Stimulated activated CD8-positive, alpha-beta memory T cell treated with anti-CD3 and anti-CD28 coated beads, Interleukin-15, amount 100 ng/mL, for 24 hours (primary cell): ENCODE data around the gene HIP1.
"Not testable (repeated sequence)": the region's sequence is repeated elsewhere in the genome, so short reads cannot be mapped to it uniquely, and the experiment has no call there.

Experiments
- DNase-seq: peaks from one replicate; pipeline ENCODE4 v3.0.0-alpha.2; 2020; ENCODE audit warnings: low read depth

Gene HIP1

GRCh38 chr7:75492020-75492419, 246.7 kb downstream of the HIP1 start, which contains the start of gene SPDYE5:
Gene SPDYE5, plus strand, starts transcription at chr7:75492320. Its CDS starts 1,728 bp downstream, at chr7:75494048.
- DNase-seq, result not testable (repeated sequence)

- peak; percentile 62 for DNase-seq
These were observed 252.6 kb downstream of the HIP1 start, which contains the start of gene POM121C for GRCh38 chr7:75485979-75486643. Gene POM121C, minus strand, starts transcription at chr7:75486299. Its CDS starts 44,803 bp downstream, at chr7:75441496.

GRCh38 chr7:75485355-75485978, 253.3 kb downstream of the HIP1 start:
- not testable (repeated sequence) for DNase-seq
